Panc1 (cell line): ENCODE data around the gene SLC9A7. TPM values are rescaled to one million over a fixed set of nuclear protein-coding genes. Genes with fewer than 3 reads are reported as not detected.
A peak's percentile ranks its signal among the peaks of the same experiment; 100 is the strongest.

Source experiments
- ATAC-seq: fragments of 200-7000 bp; cut with Tn5 transposase; 2 replicates; pipeline ENCODE4 v1.9.1; 2020; ENCODE audit warnings: mild to moderate bottlenecking, moderate library complexity
- BruUV-seq: library from RNA; stranded (reverse); fragments of 400-500 nt; replicated peaks from 2 replicates; lab custom pipeline; 2021; lab: Mats Ljungman, UMichigan
- CTCF ChIA-PET: fragments of 300-600 bp; sonication (Branson Sonifier 250); formaldehyde crosslinking; loops from one replicate; lab custom pipeline; 2022; ENCODE audit warnings: antibody characterized with exemption; lab: Charles Lee
- POLR2A ChIA-PET: fragments of 300-600 bp; sonication (Branson Sonifier 250); formaldehyde crosslinking; loops from one replicate; lab custom pipeline; 2022; ENCODE audit warnings: antibody characterized with exemption; lab: Charles Lee
- DNase-seq: peaks from one replicate; pipeline ENCODE4 v3.0.0-alpha.2; 2010; ENCODE audit warnings: low read depth, low spot score
- H3K27ac ChIP-seq: 2 replicates; pipeline ENCODE4 v1.5.1; 2011; ENCODE audit warnings: mild to moderate bottlenecking, low read length, inconsistent platforms
- H3K27me3 ChIP-seq: fragments of 200-500 bp; sonication (Bioruptor generic); 2 replicates; pipeline ENCODE4 v1.6.0; 2014; ENCODE audit warnings: low read length, inconsistent platforms; ENCODE audit not compliant: control insufficient read depth, insufficient read depth
- H3K36me3 ChIP-seq: fragments of 200-500 bp; sonication (Bioruptor generic); 2 replicates; pipeline ENCODE4 v1.5.1; 2014; ENCODE audit warnings: inconsistent platforms, mild to moderate bottlenecking, low read length, moderate library complexity; ENCODE audit not compliant: control insufficient read depth, insufficient read depth
- H3K4me1 ChIP-seq: 2 replicates; pipeline ENCODE4 v1.5.1; 2011; ENCODE audit warnings: inconsistent platforms, mild to moderate bottlenecking, low read length, moderate library complexity; ENCODE audit not compliant: control insufficient read depth, insufficient read depth
- H3K4me3 ChIP-seq, 2 experiments: 2 replicates each; pipeline ENCODE4 v1.5.1; 2011 to 2012; ENCODE audit warnings: low read depth in 2 of 2, low read length in 2 of 2, mild to moderate bottlenecking in 2 of 2, inconsistent platforms in 1 of 2, moderate library complexity in 1 of 2
- H3K9me3 ChIP-seq: fragments of 200-500 bp; sonication (Bioruptor generic); 2 replicates; pipeline ENCODE4 v1.5.1; 2014; ENCODE audit warnings: low read depth, mild to moderate bottlenecking, inconsistent platforms, low read length, moderate library complexity; ENCODE audit not compliant: control insufficient read depth, insufficient read depth
- CTCF ChIP-seq: fragments of 450-650 bp; IDR thresholded peaks from 2 replicates; pipeline ENCODE4 v1.5.1; 2017; ENCODE audit warnings: mild to moderate bottlenecking
- POLR2AphosphoS5 ChIP-seq: IDR thresholded peaks from 2 replicates; pipeline ENCODE4 v1.6.1; 2012; ENCODE audit warnings: mild to moderate bottlenecking, low read depth, low read length, moderate library complexity
- REST ChIP-seq, 2 experiments: IDR thresholded peaks; 2 replicates each; pipeline ENCODE4 v1.6.1; 2011 to 2012; ENCODE audit warnings: low read depth in 2 of 2, control low read depth in 1 of 2, low read length in 1 of 2, mild to moderate bottlenecking in 1 of 2, moderate library complexity in 1 of 2; ENCODE audit not compliant: insufficient read depth in 1 of 2
- SIN3A ChIP-seq: IDR thresholded peaks from 2 replicates; pipeline ENCODE4 v1.6.1; 2012; ENCODE audit warnings: low read depth, mild to moderate bottlenecking, low read length, moderate library complexity, borderline replicate concordance; ENCODE audit not compliant: insufficient read depth
- TCF7L2 ChIP-seq: IDR thresholded peaks from 2 replicates; pipeline ENCODE4 v1.6.1; 2011; ENCODE audit warnings: mild to moderate bottlenecking, low read depth, low read length, inconsistent platforms
- in situ Hi-C: cut with HindIII; loops from 2 replicates; pipeline ENCODE4 v1.10.0; 2016; ENCODE audit warnings: low sequenced_read_pairs, low pct_unique_long_range_greater_than_20kb
- intact Hi-C: fragments of 100-400 bp; cut with micrococcal nuclease; formaldehyde crosslinking; loops from one replicate; pipeline ENCODE4 v1.10.0; 2022; ENCODE audit not compliant: unreplicated experiment
- total RNA-seq: library from RNA; stranded (reverse); gene quantifications from one replicate; pipeline ENCODE4 v1.2.1, GENCODE V29; 2021; ENCODE audit not compliant: unreplicated experiment

Gene SLC9A7
- total RNA-seq, 1 experiment from 2014 or later, result 80.4 TPM

GRCh38 chrX:46551494-46552128, 207.3 kb downstream of the SLC9A7 start:
- DNase-seq (no peak), ATAC-seq (peak; percentile 50; the same call in 1 of the 2 replicates)
- intact Hi-C loops (loop anchor here (10.0 kb wide), 1 partner anchor 243 kb away; no protein-coding TSS in a partner anchor), in situ Hi-C loops (no loop called here)
- Histone ChIP-seq H3K9me3 (no peaks in the 10 kb centered on the region), H3K27ac (no peak overlapping the region), H3K4me1 (peaks cover 12% of the 10 kb centered on the region), H3K36me3 (no peaks in the 10 kb centered on the region; the same call in 1 of the 2 replicates), H3K4me3 (no peak overlapping the region), H3K27me3 (no peaks in the 10 kb centered on the region)
- no peak for TF ChIP-seq POLR2AphosphoS5
- no peak for TF ChIP-seq SIN3A
- TF ChIP-seq CTCF, result no peak
- no peak for TF ChIP-seq REST (IDR thresholded peaks at IDR 0.05; ENCODE audit: insufficient read depth in 1 of 2, low read depth in 2 of 2, low read length in 1 of 2)
- TF ChIP-seq TCF7L2, result no peak
- POLR2A ChIA-PET, result no interaction called here
- no TSS peak for BruUV-seq
- CTCF ChIA-PET, result no interaction called here

GRCh38 chrX:46549914-46550313, 209.0 kb downstream of the SLC9A7 start:
- TF ChIP-seq REST (IDR thresholded peaks at IDR 0.05; ENCODE audit: insufficient read depth in 1 of 2, low read depth in 2 of 2, low read length in 1 of 2), result no peak
- CTCF ChIA-PET, result no interaction called here

More at GRCh38 chrX:46549914-46550313, 209.0 kb downstream of the SLC9A7 start:
- DNase-seq (no peak), ATAC-seq (no peak)
- POLR2A ChIA-PET, result no interaction called here
- Histone ChIP-seq H3K36me3 (no peaks in the 10 kb centered on the region; the same call in 1 of the 2 replicates), H3K27me3 (no peaks in the 10 kb centered on the region), H3K27ac (no peak overlapping the region), H3K4me1 (peaks cover 17% of the 10 kb centered on the region), H3K9me3 (no peaks in the 10 kb centered on the region), H3K4me3 (no peak overlapping the region)
- BruUV-seq, result no TSS peak
- in situ Hi-C loops, result no loop called here
- intact Hi-C loops, result loop anchor here (10.0 kb wide), 1 partner anchor 245 kb away; no protein-coding TSS in a partner anchor

Other genes starting within 250 kb of the SLC9A7 start
- 7.2 TPM for gene ZNF674, start 213.7 kb downstream of the SLC9A7 start, total RNA-seq
- gene CHST7, start 185.4 kb downstream of the SLC9A7 start, total RNA-seq, result 6.1 TPM
- gene RP2, start 77.9 kb upstream of the SLC9A7 start, total RNA-seq, result 17.3 TPM
- 22.2 TPM for gene JADE3, start 153.3 kb upstream of the SLC9A7 start, total RNA-seq